HG03175 (cell line): Measurements from ENCODE around the gene SMPD3.

Experiments
- ATAC-seq: cut with Tn5 transposase; IDR thresholded peaks from one replicate; pipeline ENCODE4 v1.9.1; 2021; ENCODE audit warnings: mild to moderate bottlenecking, moderate library complexity; ENCODE audit not compliant: unreplicated experiment

Gene SMPD3

DNA sequence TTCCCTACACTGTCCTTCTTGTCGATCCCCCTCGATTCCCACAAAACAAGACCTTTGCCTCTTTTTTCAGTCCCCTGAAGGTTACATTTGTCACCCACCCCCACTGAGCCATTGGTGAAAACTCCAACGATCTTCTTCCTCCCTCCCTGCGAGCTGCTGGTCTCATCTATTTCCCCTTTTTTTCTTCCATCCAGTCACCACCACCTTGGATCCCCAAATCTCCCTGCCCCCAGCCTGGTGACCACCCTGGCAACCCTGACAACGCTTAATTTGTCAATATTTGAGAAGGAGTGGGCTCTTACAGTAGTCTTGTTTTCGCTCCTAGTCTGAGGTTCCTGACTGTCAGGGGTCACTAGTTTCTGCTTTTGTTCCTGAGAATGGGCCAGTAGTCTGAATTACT is 62.9 kb downstream of the SMPD3 start:
- ATAC-seq: no peak

GRCh38 chr16:68384288-68385161 is 63.8 kb downstream of the SMPD3 start:
- no peak for ATAC-seq

- no peak for ATAC-seq
Measured at GRCh38 chr16:68383858-68384257, 64.5 kb downstream of the SMPD3 start.

DNA sequence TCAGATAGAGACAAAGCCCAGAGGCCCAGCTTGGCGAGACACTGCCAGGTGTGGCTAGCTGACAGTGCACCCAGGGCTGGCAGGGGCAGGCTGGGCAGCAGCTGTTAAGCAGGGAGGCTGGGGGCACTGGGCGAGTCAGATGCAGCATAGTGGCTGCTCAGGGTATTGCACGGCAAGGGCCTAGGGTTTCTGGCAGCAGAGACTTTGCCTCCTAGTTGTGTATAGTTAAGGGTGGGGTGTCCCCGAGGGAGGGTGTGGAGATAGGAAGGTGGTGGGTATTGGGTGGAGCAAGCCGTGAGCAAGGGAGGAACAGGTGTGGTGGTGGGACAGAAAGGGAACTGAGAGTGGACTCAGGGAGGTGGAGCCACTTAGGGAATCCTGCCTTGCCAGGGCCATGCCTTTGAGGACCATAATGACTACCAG is 66.0 kb downstream of the SMPD3 start:
- ATAC-seq: peak; percentile 58

- ATAC-seq: no peak
Measured at GRCh38 chr16:68381363-68381724, 67.0 kb downstream of the SMPD3 start.

DNA sequence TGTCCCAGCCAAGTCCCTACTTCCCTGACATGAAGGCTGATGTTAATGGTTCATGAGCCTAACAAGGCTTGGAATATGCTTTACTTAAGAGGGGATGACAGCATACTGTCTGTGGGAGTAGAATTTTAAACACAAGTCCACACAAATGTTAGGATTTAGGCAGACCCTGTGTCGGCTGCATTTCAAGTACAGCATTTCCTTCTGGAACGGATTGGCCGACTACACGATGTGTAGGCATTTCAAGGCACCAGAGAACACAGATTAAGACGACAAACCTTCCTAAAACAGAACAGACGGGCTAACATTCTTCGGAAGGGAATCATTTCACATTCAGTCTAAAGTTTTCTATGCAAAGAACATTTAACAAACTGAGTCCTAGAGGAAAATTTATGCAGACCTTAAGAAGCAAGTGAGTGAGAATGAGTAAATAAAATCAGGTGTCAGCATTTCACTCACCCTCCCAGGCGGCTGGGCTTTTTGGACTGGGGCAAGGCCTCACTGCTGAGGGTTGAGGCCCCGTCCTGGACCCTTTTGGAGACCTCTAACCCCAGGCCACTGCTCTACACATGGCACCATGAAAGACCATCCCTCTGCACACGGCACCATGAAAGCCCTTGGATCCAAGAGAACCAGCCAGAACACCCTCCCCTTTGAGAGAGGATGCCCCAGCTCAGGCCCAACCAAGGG is 67.5 kb downstream of the SMPD3 start:
- ATAC-seq: no peak

- no peak for ATAC-seq
Measured at GRCh38 chr16:68380348-68380670, 68.0 kb downstream of the SMPD3 start.

GRCh38 chr16:68379472-68380347 is 68.6 kb downstream of the SMPD3 start:
- ATAC-seq: no peak

- no peak for ATAC-seq
Measured at GRCh38 chr16:68378436-68379415, 69.6 kb downstream of the SMPD3 start.

DNA sequence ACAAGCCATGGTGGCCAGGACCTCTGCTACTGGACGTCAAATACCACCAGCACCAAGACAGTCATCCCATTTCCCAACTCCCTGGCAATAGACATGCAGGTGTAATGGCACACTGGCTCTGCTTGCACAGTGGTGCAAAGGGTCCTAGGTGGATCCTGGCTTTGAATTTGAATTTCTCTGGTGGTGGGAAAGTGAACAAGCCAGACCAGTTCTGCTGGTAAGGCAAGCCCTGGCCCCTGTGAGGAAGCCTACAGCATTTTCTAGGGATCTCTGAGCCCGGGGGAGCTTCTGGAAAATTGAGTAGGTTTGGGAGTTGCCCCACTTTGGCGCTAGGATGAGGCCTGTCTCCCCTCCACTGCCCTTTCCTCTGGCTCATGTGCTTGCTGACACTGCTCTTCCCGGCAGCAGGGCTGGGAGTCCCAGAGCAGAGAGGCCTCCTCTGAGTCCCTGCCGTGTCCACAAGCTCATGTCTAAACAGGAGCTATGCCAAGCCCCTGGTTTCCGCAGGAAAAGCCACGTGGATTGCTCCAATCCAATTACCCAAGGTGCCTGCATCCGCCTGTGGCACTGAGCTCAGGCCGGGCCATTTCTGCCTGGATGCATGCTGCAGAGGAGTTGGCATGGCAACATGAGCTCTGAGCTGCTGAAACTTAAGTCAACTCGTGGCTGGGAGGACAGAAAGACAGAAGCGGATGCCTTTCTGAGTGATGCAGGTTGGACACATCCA is 70.5 kb downstream of the SMPD3 start:
- ATAC-seq: no peak

GRCh38 chr16:68377221-68377620 is 71.1 kb downstream of the SMPD3 start:
- no peak for ATAC-seq

- ATAC-seq: no peak
Measured at GRCh38 chr16:68376590-68376989, 71.7 kb downstream of the SMPD3 start.

DNA sequence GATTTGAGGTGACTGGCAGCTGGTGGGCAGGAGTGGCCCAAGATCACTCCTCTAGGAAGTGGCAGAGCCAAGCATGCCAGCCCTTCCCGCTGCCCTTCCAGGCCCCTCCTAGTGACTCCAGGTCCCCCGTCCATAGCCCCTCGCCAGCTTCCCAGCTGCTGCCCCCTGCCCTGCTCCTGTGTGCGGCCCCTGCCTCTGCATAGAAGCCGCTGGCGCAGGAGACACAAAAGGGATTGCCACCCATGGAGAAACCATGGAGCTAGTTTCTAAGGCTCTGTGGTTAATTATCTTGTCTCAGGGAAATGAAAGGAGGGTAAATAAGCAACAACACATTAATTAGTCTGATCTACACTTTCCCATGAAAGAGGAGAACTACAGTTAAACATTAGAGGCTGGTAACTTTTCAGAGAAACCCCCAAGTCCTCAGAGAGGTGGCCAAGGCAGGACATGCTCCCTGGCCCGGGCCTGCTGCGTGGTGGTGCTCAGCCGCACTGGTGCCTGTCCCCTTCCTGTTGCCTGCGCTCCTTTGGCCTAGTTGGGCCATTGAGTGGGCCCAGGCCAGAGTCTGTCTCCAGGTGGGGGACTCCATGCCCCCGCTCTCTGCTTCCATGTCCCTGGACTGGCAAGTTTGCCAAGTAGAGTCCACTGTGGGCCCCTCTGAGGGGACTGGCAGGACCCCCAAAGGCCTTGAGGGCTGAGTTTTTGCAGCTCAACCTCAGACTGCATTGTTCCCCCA is 72.3 kb downstream of the SMPD3 start:
- no peak for ATAC-seq

GRCh38 chr16:68374961-68375660 is 73.2 kb downstream of the SMPD3 start:
- ATAC-seq: no peak

GRCh38 chr16:68374246-68374805 is 74.0 kb downstream of the SMPD3 start:
- no peak for ATAC-seq

DNA sequence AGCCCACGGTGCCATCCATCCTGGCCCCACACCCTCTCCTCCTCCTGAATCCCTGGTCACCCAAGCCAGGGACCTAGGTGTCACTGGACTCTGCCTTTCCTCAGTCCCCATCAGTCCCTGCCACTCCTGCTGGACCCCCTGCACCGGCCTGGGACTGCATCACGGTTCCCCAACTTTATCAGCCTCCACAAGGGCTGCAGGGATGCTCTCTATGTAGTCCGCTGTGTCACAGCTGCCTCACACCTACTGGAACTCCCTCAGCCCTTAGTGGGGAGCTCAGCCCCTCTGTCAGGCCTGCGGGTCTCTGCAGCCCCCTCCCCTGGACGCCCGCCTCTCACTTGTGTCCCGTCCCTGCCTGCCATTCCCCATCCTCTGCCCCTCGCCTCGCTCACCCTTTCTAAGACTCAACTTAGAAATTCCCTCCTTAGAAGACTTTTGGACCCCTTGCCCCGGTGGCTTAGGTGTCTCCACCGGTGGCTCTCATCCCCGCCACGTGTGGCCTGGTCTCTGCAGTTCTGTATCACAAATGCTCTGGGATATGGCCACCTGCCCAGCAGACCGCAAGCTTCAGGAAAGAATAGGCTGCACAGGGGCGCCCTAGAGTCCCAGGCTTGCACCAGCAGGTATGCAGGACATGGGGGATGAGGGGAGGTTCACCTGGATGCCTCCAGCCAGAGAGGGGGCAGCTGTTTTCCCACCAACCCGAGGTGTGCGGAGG is 74.6 kb downstream of the SMPD3 start:
- no peak for ATAC-seq

DNA sequence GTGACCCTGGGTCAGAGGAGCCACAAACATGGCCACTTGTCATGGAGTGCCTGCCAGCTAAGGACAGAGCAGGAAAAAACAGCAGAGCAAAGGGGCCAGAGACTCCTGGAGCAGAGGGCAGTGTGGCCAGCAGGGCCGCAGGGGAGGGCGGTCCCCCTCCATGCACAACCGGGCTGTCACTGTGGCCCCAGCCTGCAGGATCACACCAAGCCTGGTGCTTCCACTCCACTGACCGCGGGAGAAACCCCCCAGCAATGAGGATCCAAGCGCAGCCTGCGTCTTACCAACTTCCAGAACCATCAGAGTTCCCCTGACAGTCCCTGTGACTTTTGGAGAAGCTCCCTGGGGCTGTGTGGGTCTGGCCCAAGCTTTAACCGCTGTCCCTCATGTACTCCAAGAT is 75.5 kb downstream of the SMPD3 start:
- ATAC-seq: no peak

GRCh38 chr16:68372381-68372720 is 76.0 kb downstream of the SMPD3 start:
- no peak for ATAC-seq
